Stimulated activated effector memory CD8-positive, alpha-beta T cell treated with anti-CD3 and anti-CD28 coated beads, Interleukin-12 subunit alpha, Interleukin-12 subunit beta, amount 100 ng/mL, for 72 hours (primary cell): Measurements from ENCODE around the gene DOCK8.

Source experiments
- ATAC-seq: fragments of 150-1000 bp; cut with Tn5 transposase; 2 replicates; pipeline ENCODE4 v1.10.0; 2021
- DNase-seq, 2 donors: peaks; one replicate each; pipeline ENCODE4 v3.0.0; 2021 to 2022; ENCODE audit warnings: low spot score in 2 of 2
- H3K27ac Mint-ChIP-seq: one replicate; pipeline ENCODE4 v1.8.0; 2022; ENCODE audit warnings: mild to moderate bottlenecking, mixed read lengths
- H3K36me3 Mint-ChIP-seq: one replicate; pipeline ENCODE4 v1.8.0; 2022; ENCODE audit warnings: mild to moderate bottlenecking, mixed read lengths
- H3K4me1 Mint-ChIP-seq: one replicate; pipeline ENCODE4 v1.8.0; 2022; ENCODE audit warnings: mixed read lengths
- H3K4me3 Mint-ChIP-seq: one replicate; pipeline ENCODE4 v1.8.0; 2022; ENCODE audit warnings: mild to moderate bottlenecking, mixed read lengths
- H3K9me3 Mint-ChIP-seq: one replicate; pipeline ENCODE4 v1.8.0; 2022; ENCODE audit warnings: mixed read lengths

Gene DOCK8

DNA sequence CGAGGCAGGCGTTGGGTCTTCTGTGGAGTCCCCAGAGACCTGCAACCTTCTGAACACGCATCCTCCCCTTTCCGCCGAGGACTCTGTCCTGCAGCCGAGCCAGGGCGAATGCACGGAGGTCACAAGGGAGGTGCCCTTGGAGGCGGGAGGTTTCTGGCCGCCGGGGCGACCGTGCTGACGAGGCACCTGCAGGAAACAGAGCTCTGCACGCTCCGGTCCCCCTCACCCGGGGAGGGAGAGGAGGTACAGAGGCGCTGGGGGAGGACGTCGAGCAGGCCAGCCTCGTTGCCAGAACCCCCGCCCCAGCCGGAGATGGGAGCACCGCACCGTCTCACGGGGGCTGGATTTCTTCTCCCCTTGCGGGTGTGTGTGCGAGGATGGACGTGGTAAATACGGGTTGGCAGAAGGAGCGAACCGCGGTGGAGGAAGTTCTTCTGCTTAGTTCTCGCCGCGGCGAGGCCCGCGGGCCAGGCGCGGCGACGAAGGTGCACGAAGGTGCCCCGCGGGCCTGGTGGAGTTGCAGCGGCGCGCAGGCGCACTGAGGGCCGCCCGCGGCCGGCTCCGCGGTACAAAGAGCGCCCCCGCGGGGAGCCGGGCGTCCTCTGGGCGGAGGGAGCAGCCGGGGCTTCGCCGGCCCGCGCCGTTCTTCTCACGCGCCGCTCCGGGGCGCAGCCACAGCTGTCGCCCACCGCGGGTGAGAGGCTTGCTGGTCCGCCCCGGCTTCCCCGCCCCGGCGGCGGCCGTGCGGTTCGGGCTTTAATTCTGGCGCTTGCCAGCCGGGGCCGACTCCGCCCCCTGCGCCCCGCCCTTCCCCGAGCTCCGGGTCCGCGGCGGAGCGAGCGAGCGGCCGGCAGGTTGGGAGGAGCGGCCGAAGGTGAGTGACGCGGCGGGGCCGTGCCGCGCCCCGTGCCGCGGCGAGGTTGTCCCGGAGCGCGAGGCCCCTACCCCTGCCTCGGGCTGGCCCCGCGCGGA, 289.5 kb downstream of the DOCK8 start, which contains the start of gene KANK1:
Gene KANK1 (plus strand): TSS at position 815 of the 972 bp plus-strand sequence.
- Mint-ChIP-seq H3K9me3 (no peaks in the 10 kb centered on the region), H3K36me3 (no peaks in the 10 kb centered on the region), H3K4me1 (peaks cover 14% of the 10 kb centered on the region), H3K27ac (peak within 1 kb of the TSS; percentile 72), H3K4me3 (peak within 1 kb of the TSS; percentile 83)
- DNase-seq = peak; percentile 69 to 84
- peak; percentile 89 for ATAC-seq

DNA sequence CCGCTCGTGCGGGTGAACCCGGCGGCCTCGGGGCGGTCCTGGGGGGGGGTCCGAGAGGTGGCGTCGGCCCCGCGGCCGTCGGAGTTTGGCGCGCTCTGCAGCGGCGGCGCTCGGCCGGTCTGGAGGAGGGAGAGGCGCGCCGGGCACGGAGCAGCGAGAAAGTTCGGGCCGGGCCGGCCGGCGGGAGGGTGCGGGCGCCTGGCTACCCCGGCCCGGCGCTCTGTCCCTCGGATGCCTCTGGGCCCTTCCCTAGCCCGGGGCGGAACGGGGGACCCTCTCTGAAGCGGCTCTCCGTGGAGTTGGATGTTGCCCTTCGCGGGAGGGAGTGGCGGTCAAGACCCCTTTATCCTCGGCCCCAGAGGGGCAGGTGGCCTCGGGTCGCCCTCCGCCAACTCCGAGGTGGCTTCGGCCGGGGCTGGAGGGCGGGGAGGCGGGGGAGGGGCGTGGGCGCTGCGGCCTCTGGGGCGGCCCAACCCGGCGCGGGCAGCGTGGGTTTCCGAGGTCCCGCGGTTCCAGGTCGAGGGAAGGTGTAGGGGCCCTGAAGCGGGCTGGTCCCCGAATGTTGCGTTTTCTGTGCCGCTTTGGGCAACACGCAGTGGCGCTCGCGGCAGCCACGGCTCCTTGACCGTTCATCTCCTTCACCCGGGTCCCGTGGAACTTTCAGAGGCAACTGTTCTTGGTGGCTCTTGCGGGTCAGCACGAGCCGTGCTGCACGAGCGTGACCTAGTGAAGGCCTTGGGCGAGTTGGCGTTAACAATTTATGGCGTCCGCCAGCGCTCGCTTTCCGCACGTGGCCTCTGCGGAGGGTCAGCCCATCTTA, 290.5 kb downstream of the DOCK8 start:
- DNase-seq (peak; percentile 7 to 52), ATAC-seq (peak; percentile 34)
- Mint-ChIP-seq H3K4me1 (peaks cover 14% of the 10 kb centered on the region), H3K9me3 (no peaks in the 10 kb centered on the region), H3K36me3 (no peaks in the 10 kb centered on the region), H3K27ac (no peak overlapping the region), H3K4me3 (peak overlapping the region; percentile 83)

DNA sequence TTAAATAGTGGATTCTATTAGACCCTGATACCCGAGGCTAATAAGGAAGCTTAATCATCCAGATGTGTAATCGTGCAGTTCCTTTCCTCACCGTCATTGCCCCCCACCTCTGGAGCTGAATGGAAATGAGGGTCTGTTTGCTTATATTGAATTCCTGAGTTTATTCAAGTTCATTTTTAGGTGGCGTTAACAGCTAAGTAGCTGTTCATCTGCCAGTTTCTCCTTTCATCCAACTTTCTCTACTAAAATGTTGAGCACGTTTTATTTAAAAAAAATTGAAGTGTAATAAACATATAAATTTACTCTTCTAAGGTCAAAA, 291.0 kb downstream of the DOCK8 start:
- Mint-ChIP-seq H3K9me3 (no peaks in the 10 kb centered on the region), H3K4me3 (peak overlapping the region; percentile 83), H3K36me3 (no peaks in the 10 kb centered on the region), H3K4me1 (peaks cover 14% of the 10 kb centered on the region), H3K27ac (no peak overlapping the region)
- DNase-seq = no peak
- no peak for ATAC-seq

DNA sequence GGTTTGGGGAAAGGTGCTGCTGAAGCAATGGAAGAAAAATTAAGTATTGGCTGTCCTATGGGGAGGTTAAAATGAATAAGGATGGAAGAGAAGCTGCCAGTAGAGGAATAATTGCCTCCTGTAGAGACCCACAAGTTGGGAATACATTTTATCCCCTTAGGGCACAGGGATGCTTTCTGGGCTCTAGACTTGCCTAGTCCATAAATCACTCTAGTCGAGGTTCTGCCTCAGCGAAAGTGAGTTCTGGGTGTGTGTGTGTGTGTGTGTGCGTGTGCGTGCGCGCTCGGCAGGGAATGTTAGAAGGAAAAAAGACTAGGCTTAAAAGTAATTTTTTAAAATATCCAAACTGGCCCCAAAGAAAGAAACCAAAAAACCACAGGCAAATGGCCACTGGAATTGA, 291.6 kb downstream of the DOCK8 start:
- no peaks in the 10 kb centered on the region for H3K36me3 Mint-ChIP-seq
- DNase-seq = no peak
- no peaks in the 10 kb centered on the region for H3K9me3 Mint-ChIP-seq
- H3K27ac Mint-ChIP-seq = no peak overlapping the region
- peaks cover 14% of the 10 kb centered on the region for H3K4me1 Mint-ChIP-seq
- no peak for ATAC-seq
- no peak overlapping the region for H3K4me3 Mint-ChIP-seq

DNA sequence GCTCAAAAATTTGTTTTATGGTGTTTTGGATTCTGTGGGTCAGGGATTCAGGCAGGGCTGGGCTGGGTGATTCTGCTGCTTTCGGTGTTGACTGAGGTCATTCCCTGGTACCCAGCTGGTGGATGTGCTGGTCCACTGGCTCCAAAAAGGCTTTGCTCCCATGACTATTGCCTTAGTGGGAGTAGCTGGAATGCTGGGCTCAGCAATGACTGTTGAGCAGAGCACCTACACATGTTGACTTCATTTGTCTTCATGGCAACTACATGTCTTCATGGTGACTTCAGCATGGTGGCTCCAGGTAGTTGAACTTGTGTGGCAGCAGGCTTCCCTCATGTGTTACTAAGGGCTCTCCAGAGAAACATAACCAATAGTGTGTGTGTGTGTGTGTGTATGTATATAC, 297.2 kb downstream of the DOCK8 start:
- DNase-seq (no peak), ATAC-seq (no peak)
- Mint-ChIP-seq H3K9me3 (peaks cover 4% of the 10 kb centered on the region), H3K4me3 (no peak overlapping the region), H3K27ac (no peak overlapping the region), H3K4me1 (peaks cover 22% of the 10 kb centered on the region), H3K36me3 (no peaks in the 10 kb centered on the region)

DNA sequence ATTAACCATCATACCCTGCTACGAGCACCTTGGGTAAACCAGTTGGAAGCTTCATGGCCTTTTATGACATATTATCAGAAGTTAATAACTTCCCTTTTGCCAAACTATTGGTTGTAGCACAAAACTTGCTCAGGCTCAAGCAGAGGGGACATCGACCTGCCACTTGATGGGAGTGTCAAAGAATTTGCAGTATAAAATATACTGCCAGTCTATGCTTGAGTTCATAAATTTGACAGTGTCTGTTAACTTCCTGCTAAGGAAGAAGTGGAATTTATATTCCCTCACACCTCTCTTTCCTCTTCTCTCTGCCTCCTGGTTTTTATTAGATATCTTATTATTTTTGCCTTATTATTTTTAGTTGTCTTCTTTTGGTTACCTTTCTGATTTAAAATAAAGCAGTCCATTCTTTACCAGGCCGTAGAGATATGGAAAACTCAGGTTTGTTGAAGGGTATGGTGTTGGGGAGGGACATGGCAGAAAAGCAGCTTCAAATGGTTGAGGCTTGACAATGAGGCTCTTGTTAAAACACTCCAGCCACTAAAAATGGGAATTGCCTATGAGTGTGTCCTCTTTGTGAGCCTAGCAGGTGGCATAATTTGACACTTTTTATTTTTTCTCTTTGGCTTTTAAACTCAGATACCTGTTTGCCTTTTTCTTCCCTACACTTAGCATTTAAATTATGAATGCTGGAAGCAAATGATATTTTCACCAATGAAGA, 298.0 kb downstream of the DOCK8 start:
- Mint-ChIP-seq H3K4me1 (peaks cover 22% of the 10 kb centered on the region), H3K36me3 (no peaks in the 10 kb centered on the region), H3K27ac (no peak overlapping the region), H3K9me3 (peaks cover 4% of the 10 kb centered on the region), H3K4me3 (no peak overlapping the region)
- no peak for ATAC-seq
- no peak for DNase-seq
